Measurements from ENCODE around the gene TLL1. TPM values are rescaled to one million over a fixed set of nuclear protein-coding genes. Genes with fewer than 3 reads are reported as not detected.

The TLL1 gene
- total RNA-seq, 1 donor from 2014 or later, result 2.6 TPM

DNA sequence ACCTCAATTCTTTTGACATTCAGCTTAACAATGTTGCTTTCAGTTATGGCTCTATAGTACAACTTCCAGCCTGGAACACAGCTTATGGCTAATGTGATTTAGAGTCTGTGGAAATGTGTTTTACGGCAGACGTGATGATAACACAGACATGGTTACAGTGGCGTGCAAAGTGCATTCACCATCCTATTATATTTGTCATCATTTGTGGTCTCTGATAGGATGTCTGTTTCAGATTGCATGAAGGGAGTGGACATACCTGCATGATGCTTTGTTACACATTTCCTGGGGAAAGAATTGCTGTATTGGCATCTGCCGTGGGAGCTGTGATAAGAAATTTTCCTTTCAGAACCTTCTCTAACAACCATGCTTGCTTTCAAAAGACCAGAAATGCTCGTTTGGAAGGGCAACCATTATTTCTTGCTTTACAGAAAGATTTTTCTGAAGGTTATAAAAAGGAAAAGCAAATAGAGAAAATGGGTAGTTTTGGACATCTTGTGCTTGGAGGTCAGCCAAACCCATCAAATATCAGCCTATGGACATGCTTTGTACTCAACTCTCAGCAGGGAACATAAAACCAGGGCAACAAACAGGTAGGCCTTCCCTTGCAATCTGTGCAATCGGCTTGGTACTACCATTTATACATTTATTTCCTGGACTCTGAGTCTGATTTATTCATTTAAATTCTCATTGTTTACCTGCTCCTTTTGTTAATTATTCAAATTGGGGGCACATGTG lies 273.9 kb downstream of the TLL1 start:
- Histone ChIP-seq H3K9me3 (ENCODE audit: control insufficient read depth in 3 of 3, low read length in 3 of 3) (no peaks in the 10 kb centered on the region), H3K9ac (ENCODE audit: low read depth in 1 of 3, low read length in 3 of 3) (no peak overlapping the region), H3K27me3 (ENCODE audit: control insufficient read depth in 3 of 3, insufficient read depth in 3 of 3, low read length in 3 of 3) (no peaks in the 10 kb centered on the region), H3K36me3 (ENCODE audit: control insufficient read depth in 3 of 3, insufficient read depth in 3 of 3, low read length in 3 of 3) (no peaks in the 10 kb centered on the region), H3K4me1 (ENCODE audit: control insufficient read depth in 3 of 3, insufficient read depth in 3 of 3, low read length in 3 of 3) (no peaks in the 10 kb centered on the region), H3K27ac (ENCODE audit: low read depth, low read length) (no peak overlapping the region), H3K4me3 (ENCODE audit: low read length in 3 of 3) (no peak overlapping the region)

Small RNAs within 50 kb of the gene (small RNA-seq; reads per million reads assigned to genes)
- gene RNA5SP170, result not detected

Measured in skeletal muscle tissue (tissue), 5 donors.